Brain microvascular endothelial cell (primary cell): ENCODE data around the gene RASSF7.
"Not testable (repeated sequence)": the region's sequence is repeated elsewhere in the genome, so short reads cannot be mapped to it uniquely, and the experiment has no call there.

ENCODE experiments used
- DNase-seq: peaks from one replicate; pipeline ENCODE4 v3.0.0-alpha.2; 2020
- H3K27ac ChIP-seq: fragments of 250-450 bp; sonication (Bioruptor Pico); 2 replicates; pipeline ENCODE4 v1.5.1; 2020; ENCODE audit warnings: mild to moderate bottlenecking, moderate library complexity
- H3K27me3 ChIP-seq: fragments of 250-450 bp; sonication (Bioruptor Pico); replicated peaks from 2 replicates; pipeline ENCODE4 v1.5.1; 2020; ENCODE audit warnings: mild to moderate bottlenecking
- H3K36me3 ChIP-seq: fragments of 250-450 bp; sonication (Bioruptor Pico); replicated peaks from 2 replicates; pipeline ENCODE4 v1.5.1; 2020; ENCODE audit warnings: mild to moderate bottlenecking
- H3K4me3 ChIP-seq: 2 replicates; pipeline ENCODE4 v1.5.1; 2011; ENCODE audit warnings: low read depth, mild to moderate bottlenecking, control low read depth, low read length, moderate library complexity
- CTCF ChIP-seq: IDR thresholded peaks from 2 replicates; pipeline ENCODE4 v1.5.1; 2011; ENCODE audit warnings: low read depth, mild to moderate bottlenecking, moderate library complexity, low read length, control low read depth, inconsistent platforms; ENCODE audit errors: missing control alignments
- in situ Hi-C: cut with HindIII; loops from 2 replicates; pipeline ENCODE4 v1.10.0; 2017; ENCODE audit warnings: low sequenced_read_pairs, low pct_ligation_motif_present

Gene RASSF7

GRCh38 chr11:560305-561147 lies at the start of gene RASSF7, which contains the start of gene LMNTD2:
TSS of gene RASSF7 (plus strand) at chr11:560970. CDS start at chr11:561769, 799 bp downstream.
TSS of gene LMNTD2 (minus strand) at chr11:560738. CDS start at chr11:560716, 22 bp downstream.
- DNase-seq: peak; percentile 76
- no peak for TF ChIP-seq CTCF
- Histone ChIP-seq H3K27ac (no peak within 1 kb of the TSS), H3K36me3 (no peaks in the 10 kb centered on the region), H3K27me3 (peaks cover 28% of the 10 kb centered on the region), H3K4me3 (peak within 1 kb of the TSS; percentile 55)
- in situ Hi-C loops: no loop called here

- Histone ChIP-seq H3K27ac (no peak overlapping the region), H3K4me3 (no peak overlapping the region), H3K36me3 (peaks cover 9% of the 10 kb centered on the region), H3K27me3 (no peaks in the 10 kb centered on the region)
- in situ Hi-C loops: no loop called here
- TF ChIP-seq CTCF: no peak
- no peak for DNase-seq
Observed at GRCh38 chr11:512761-513595, 47.8 kb upstream of the RASSF7 start.

- no peaks in the 10 kb centered on the region for H3K27me3 ChIP-seq
- no peak overlapping the region for H3K4me3 ChIP-seq
- no peak overlapping the region for H3K27ac ChIP-seq
- DNase-seq: no peak
- peaks cover 4% of the 10 kb centered on the region for H3K36me3 ChIP-seq
- no peak for TF ChIP-seq CTCF
- in situ Hi-C loops: no loop called here
Observed at GRCh38 chr11:514606-515005, 46.2 kb upstream of the RASSF7 start.

GRCh38 chr11:515131-515530 lies 45.6 kb upstream of the RASSF7 start:
- Histone ChIP-seq H3K36me3 (peaks cover 4% of the 10 kb centered on the region), H3K27me3 (no peaks in the 10 kb centered on the region), H3K4me3 (no peak overlapping the region), H3K27ac (no peak overlapping the region)
- in situ Hi-C loops: no loop called here
- no peak for DNase-seq
- no peak for TF ChIP-seq CTCF

GRCh38 chr11:516400-516799 lies 44.4 kb upstream of the RASSF7 start:
- peaks cover 4% of the 10 kb centered on the region for H3K36me3 ChIP-seq
- H3K27me3 ChIP-seq: no peaks in the 10 kb centered on the region
- no peak overlapping the region for H3K4me3 ChIP-seq
- H3K27ac ChIP-seq: no peak overlapping the region
- no peak for DNase-seq
- in situ Hi-C loops: no loop called here
- no peak for TF ChIP-seq CTCF

GRCh38 chr11:516918-517685 lies 43.7 kb upstream of the RASSF7 start:
- H3K36me3 ChIP-seq, DNase-seq, in situ Hi-C loops, H3K4me3 ChIP-seq, H3K27ac ChIP-seq, H3K27me3 ChIP-seq: not testable (repeated sequence)
